Measurements from ENCODE around the gene SMAD4. TPM values are rescaled to one million over a fixed set of nuclear protein-coding genes. Genes with fewer than 3 reads are reported as not detected.

The SMAD4 gene
- total and polyA plus RNA-seq, 2 of the 13 experiments (the other 11 are each of a cell fraction or from before 2014, with no cell fraction given), result 70.2 to 72.0 TPM

- in situ Hi-C loops (cut with HindIII; ENCODE audit: extremely low pct_ligation_motif_present, low pct_unique_long_range_greater_than_20kb) (no loop called here), intact Hi-C loops (cut with micrococcal nuclease; ENCODE audit: unreplicated experiment) (no loop called here)
- POLR2A ChIA-PET, result interaction anchor here (1.1 kb wide), 1 partner anchor 8 kb away, joined by 5 read pairs; the partner anchor contains the start of gene SMAD4
- no peaks in the 10 kb centered on the region for H3K79me2 ChIP-seq (ENCODE audit: insufficient read depth, low read length)
- no peaks in the 10 kb centered on the region for H3K9me3 ChIP-seq (ENCODE audit: low read length)
- H3K27ac ChIP-seq (ENCODE audit: extremely low read length, insufficient read depth, low read length), result no peak overlapping the region
- no peak overlapping the region for H2AFZ ChIP-seq (ENCODE audit: low read length)
- CTCF ChIA-PET (ENCODE audit: low intra/inter-chr PET ratio, low total read pairs), result no interaction called here
- 85% methylated on average over 5 of the region's 5 CpGs for WGBS (ENCODE audit: low lambda C conversion rate)
- no peak for DNase-seq (ENCODE audit: low spot score)
- H3K4me1 ChIP-seq (ENCODE audit: insufficient read depth, low read length), result no peaks in the 10 kb centered on the region
- H4K20me1 ChIP-seq (ENCODE audit: insufficient read depth, low read length), result no peaks in the 10 kb centered on the region
- no peak overlapping the region for H3K4me3 ChIP-seq (replicated peaks in 1 of 3; ENCODE audit: insufficient read depth in 1 of 3, low read depth in 2 of 3, low read length in 3 of 3)
- no peaks in the 10 kb centered on the region for H3K27me3 ChIP-seq (ENCODE audit: control insufficient read depth in 1 of 2, insufficient read depth in 2 of 2, low read length in 2 of 2)
- no peak for ATAC-seq
- no peak for FAIRE-seq
- no TSS peak for BruUV-seq (replicated peaks)
- no peaks in the 10 kb centered on the region for H3K36me3 ChIP-seq (replicated peaks in 1 of 2; ENCODE audit: control insufficient read depth in 1 of 2, insufficient read depth in 2 of 2, low read length in 2 of 2)
- no peak overlapping the region for H3K4me2 ChIP-seq (ENCODE audit: low read depth, low read length)
- H3K9ac ChIP-seq (ENCODE audit: insufficient read depth, low read depth, low read length), result no peak overlapping the region
- no peak for TF ChIP-seq TFE3 (CRISPR knock-in tag; IDR thresholded peaks at IDR 0.05)
- no peak for TF ChIP-seq ZBED4 (CRISPR knock-in tag; IDR thresholded peaks at IDR 0.05; ENCODE audit: borderline replicate concordance)
- no peak for TF ChIP-seq ZBTB14 (CRISPR knock-in tag; IDR thresholded peaks at IDR 0.05)
- TF ChIP-seq NFIC (IDR thresholded peaks at IDR 0.05; ENCODE audit: low read length), result no peak
- no peak for TF ChIP-seq PREB (CRISPR knock-in tag; IDR thresholded peaks at IDR 0.05)
- TF ChIP-seq ZBTB4 (CRISPR knock-in tag; IDR thresholded peaks at IDR 0.05; ENCODE audit: borderline replicate concordance), result no peak
- TF ChIP-seq BRCA1 (CRISPR knock-in tag; IDR thresholded peaks at IDR 0.05), result no peak
- no peak for TF ChIP-seq MAZ (IDR thresholded peaks at IDR 0.05; ENCODE audit: borderline replicate concordance, low read depth, low read length)
- TF ChIP-seq MAZ (CRISPR knock-in tag; IDR thresholded peaks at IDR 0.05; ENCODE audit: low read depth), result no peak
- TF ChIP-seq ZNF75D (CRISPR knock-in tag; IDR thresholded peaks at IDR 0.05; ENCODE audit: borderline replicate concordance), result no peak
- TF ChIP-seq RBAK (CRISPR knock-in tag; IDR thresholded peaks at IDR 0.05), result no peak
- TF ChIP-seq TGIF2 (CRISPR knock-in tag; IDR thresholded peaks at IDR 0.05), result no peak
- TF ChIP-seq ZFAT (CRISPR knock-in tag; conservative IDR thresholded peaks at IDR 0.05), result no peak
Measured at GRCh38 chr18:51021226-51021965, 8.6 kb upstream of the SMAD4 start.
